ENCODE results near the gene ZNF536.

GRCh38 chr19:30387311-30388115 lies 15.3 kb downstream of the ZNF536 start:
- no peak for TF ChIP-seq POLR2A (IDR thresholded peaks at IDR 0.05)
- TF ChIP-seq, protein P1, sequence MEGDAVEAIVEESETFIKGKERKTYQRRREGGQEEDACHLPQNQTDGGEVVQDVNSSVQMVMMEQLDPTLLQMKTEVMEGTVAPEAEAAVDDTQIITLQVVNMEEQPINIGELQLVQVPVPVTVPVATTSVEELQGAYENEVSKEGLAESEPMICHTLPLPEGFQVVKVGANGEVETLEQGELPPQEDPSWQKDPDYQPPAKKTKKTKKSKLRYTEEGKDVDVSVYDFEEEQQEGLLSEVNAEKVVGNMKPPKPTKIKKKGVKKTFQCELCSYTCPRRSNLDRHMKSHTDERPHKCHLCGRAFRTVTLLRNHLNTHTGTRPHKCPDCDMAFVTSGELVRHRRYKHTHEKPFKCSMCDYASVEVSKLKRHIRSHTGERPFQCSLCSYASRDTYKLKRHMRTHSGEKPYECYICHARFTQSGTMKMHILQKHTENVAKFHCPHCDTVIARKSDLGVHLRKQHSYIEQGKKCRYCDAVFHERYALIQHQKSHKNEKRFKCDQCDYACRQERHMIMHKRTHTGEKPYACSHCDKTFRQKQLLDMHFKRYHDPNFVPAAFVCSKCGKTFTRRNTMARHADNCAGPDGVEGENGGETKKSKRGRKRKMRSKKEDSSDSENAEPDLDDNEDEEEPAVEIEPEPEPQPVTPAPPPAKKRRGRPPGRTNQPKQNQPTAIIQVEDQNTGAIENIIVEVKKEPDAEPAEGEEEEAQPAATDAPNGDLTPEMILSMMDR (IDR thresholded peaks at IDR 0.05): no peak
- TF ChIP-seq POLR2AphosphoS5 (IDR thresholded peaks at IDR 0.05): no peak
- TF ChIP-seq EP300 (IDR thresholded peaks at IDR 0.05): no peak
